ENCODE data around the gene OSR1. TPM values are rescaled to one million over a fixed set of nuclear protein-coding genes. Genes with fewer than 3 reads are reported as not detected.

Gene OSR1
- total RNA-seq, 1 donor from 2014 or later: 5.9 TPM

- Histone ChIP-seq H3K4me3 (no peak overlapping the region), H3K27ac (no peak overlapping the region), H3K27me3 (no peaks in the 10 kb centered on the region), H3K9me3 (no peaks in the 10 kb centered on the region), H3K4me1 (no peaks in the 10 kb centered on the region), H3K36me3 (no peaks in the 10 kb centered on the region)
- TF ChIP-seq, protein P1, sequence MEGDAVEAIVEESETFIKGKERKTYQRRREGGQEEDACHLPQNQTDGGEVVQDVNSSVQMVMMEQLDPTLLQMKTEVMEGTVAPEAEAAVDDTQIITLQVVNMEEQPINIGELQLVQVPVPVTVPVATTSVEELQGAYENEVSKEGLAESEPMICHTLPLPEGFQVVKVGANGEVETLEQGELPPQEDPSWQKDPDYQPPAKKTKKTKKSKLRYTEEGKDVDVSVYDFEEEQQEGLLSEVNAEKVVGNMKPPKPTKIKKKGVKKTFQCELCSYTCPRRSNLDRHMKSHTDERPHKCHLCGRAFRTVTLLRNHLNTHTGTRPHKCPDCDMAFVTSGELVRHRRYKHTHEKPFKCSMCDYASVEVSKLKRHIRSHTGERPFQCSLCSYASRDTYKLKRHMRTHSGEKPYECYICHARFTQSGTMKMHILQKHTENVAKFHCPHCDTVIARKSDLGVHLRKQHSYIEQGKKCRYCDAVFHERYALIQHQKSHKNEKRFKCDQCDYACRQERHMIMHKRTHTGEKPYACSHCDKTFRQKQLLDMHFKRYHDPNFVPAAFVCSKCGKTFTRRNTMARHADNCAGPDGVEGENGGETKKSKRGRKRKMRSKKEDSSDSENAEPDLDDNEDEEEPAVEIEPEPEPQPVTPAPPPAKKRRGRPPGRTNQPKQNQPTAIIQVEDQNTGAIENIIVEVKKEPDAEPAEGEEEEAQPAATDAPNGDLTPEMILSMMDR (IDR thresholded peaks at IDR 0.05): no peak
- no peak for TF ChIP-seq POLR2A (IDR thresholded peaks at IDR 0.05)
- TF ChIP-seq POLR2AphosphoS5 (IDR thresholded peaks at IDR 0.05; ENCODE audit: insufficient read depth in 1 of 2, low read depth in 1 of 2): no peak
- no peak for DNase-seq (ENCODE audit: extremely low spot score in 2 of 2)
- intact Hi-C loops (cut with DNase I): no loop called here
Observed at GRCh38 chr2:19378939-19379338, 20.5 kb upstream of the OSR1 start.

DNA sequence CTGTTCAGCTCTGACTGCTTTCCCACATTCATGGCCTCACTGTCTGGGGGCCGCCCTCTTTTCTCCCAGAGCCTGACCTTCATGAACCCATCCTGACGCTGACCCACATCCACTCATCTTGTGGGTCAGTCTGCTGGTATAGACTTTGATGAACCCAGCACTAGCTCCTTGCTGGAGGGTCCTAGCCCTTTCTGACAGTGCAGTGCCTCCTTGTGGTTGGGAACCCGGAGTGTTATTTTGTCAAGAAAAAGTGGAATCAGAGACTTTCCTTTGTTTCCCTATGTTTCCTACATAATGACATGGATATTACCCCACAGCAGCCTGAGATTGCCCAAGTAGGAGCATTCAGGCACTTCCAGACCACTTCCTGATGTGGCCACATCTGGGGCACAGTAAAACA, 19.3 kb upstream of the OSR1 start:
- no peak for TF ChIP-seq POLR2A (IDR thresholded peaks at IDR 0.05)
- TF ChIP-seq, protein P1 (IDR thresholded peaks at IDR 0.05): no peak
- TF ChIP-seq POLR2AphosphoS5 (IDR thresholded peaks at IDR 0.05; ENCODE audit: insufficient read depth in 1 of 2, low read depth in 1 of 2): no peak
- Histone ChIP-seq H3K27me3 (no peaks in the 10 kb centered on the region), H3K36me3 (no peaks in the 10 kb centered on the region), H3K4me1 (no peaks in the 10 kb centered on the region), H3K27ac (no peak overlapping the region), H3K4me3 (no peak overlapping the region), H3K9me3 (no peaks in the 10 kb centered on the region)
- intact Hi-C loops (cut with DNase I): no loop called here
- DNase-seq (ENCODE audit: extremely low spot score in 2 of 2): no peak

DNA sequence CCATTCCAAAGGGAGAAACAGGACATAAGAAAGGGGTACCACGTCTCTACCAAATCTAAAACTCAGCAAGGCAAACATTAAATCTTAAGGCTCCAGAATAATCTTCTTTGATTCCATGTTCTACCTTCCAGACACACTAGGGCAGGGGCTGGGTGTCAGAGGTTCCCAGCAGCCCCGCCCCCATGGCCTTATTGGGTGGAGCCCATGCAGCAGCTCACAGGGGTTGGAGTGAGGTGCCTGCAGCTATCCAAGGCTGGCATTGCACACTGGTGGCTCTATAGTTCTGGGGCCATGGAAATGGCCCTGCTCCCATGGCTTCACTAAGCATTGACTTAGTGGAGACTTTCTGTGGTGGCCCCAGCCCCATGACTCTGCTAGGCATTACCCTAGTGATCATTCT, 14.9 kb upstream of the OSR1 start:
- H3K27ac ChIP-seq: no peak overlapping the region
- DNase-seq (ENCODE audit: extremely low spot score in 2 of 2): no peak
- H3K4me1 ChIP-seq: no peaks in the 10 kb centered on the region
- no peak for TF ChIP-seq POLR2A (IDR thresholded peaks at IDR 0.05)
- no peak for TF ChIP-seq POLR2AphosphoS5 (IDR thresholded peaks at IDR 0.05; ENCODE audit: insufficient read depth in 1 of 2, low read depth in 1 of 2)
- TF ChIP-seq, protein P1 (IDR thresholded peaks at IDR 0.05): no peak
- no peaks in the 10 kb centered on the region for H3K36me3 ChIP-seq
- H3K27me3 ChIP-seq: no peaks in the 10 kb centered on the region
- H3K4me3 ChIP-seq: no peak overlapping the region
- no peaks in the 10 kb centered on the region for H3K9me3 ChIP-seq
- intact Hi-C loops (cut with DNase I): no loop called here

DNA sequence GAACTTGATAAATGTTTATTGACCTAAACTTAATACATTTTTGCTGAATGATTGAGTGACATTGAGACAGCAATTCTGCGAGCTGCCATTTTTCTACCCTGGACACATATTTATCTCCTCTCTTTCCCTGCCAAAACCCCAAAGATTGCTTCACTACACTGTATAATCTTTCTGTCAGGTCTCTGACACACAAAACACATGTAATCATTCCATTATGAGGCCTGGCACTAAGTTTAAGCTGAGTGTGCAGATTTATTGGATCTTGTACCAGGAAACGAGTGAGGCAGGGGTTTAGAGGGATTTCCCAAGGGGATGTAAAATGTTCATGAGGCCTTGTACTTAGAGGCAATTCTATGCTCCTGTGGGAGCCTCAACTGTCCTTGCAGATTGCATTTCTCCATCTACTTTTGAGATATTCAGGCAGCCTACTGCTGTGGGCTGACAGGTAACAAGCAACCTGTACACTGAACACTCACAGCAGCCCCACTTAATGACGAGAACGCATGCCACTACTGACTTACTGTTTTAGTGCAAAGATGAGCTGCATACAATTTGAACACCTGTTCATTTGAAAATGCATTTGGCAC, 13.7 kb upstream of the OSR1 start:
- TF ChIP-seq, protein P1 (IDR thresholded peaks at IDR 0.05): no peak
- TF ChIP-seq POLR2AphosphoS5 (IDR thresholded peaks at IDR 0.05; ENCODE audit: insufficient read depth in 1 of 2, low read depth in 1 of 2): no peak
- TF ChIP-seq POLR2A (IDR thresholded peaks at IDR 0.05): no peak

GRCh38 chr2:19369341-19369955, 11.0 kb upstream of the OSR1 start:
- H3K4me3 ChIP-seq: no peak overlapping the region
- H3K36me3 ChIP-seq: no peaks in the 10 kb centered on the region
- TF ChIP-seq POLR2AphosphoS5 (IDR thresholded peaks at IDR 0.05; ENCODE audit: insufficient read depth in 1 of 2, low read depth in 1 of 2): no peak
- TF ChIP-seq, protein P1 (IDR thresholded peaks at IDR 0.05): no peak
- no peak for TF ChIP-seq POLR2A (IDR thresholded peaks at IDR 0.05)
- no peak for DNase-seq (ENCODE audit: extremely low spot score in 2 of 2)
- H3K9me3 ChIP-seq: no peaks in the 10 kb centered on the region
- intact Hi-C loops (cut with DNase I): loop anchor here (10.0 kb wide), 1 partner anchor 935 kb away; no protein-coding TSS in a partner anchor
- no peak overlapping the region for H3K27ac ChIP-seq
- no peaks in the 10 kb centered on the region for H3K27me3 ChIP-seq
- no peaks in the 10 kb centered on the region for H3K4me1 ChIP-seq

More for the DNA sequence above, 13.7 kb upstream of the OSR1 start:
- no peaks in the 10 kb centered on the region for H3K9me3 ChIP-seq
- no peaks in the 10 kb centered on the region for H3K36me3 ChIP-seq
- intact Hi-C loops (cut with DNase I): no loop called here
- no peak overlapping the region for H3K4me3 ChIP-seq
- no peak overlapping the region for H3K27ac ChIP-seq
- no peak for DNase-seq (ENCODE audit: extremely low spot score in 2 of 2)
- H3K4me1 ChIP-seq: no peaks in the 10 kb centered on the region
- no peaks in the 10 kb centered on the region for H3K27me3 ChIP-seq
